Natural killer cell (primary cell): ENCODE results near the gene PCBP1. TPM values are rescaled to one million over a fixed set of nuclear protein-coding genes. Genes with fewer than 3 reads are reported as not detected.

ENCODE experiments used
- ATAC-seq, 3 donors: fragments of 150-1000 bp in 2 of 3; fragments of 200-7000 bp in 1 of 3; cut with Tn5 transposase; 1 replicate in 1 of 3; 2 replicates in 2 of 3; pipeline ENCODE4 v1.10.0; 2021; ENCODE audit warnings: mild to moderate bottlenecking in 2 of 3, moderate library complexity in 2 of 3
- DNase-seq, 2 donors: peaks; one replicate each; pipeline versions ENCODE4 v3.0.0 to v3.0.0-alpha.2; 2013 to 2021; ENCODE audit warnings: mixed read lengths in 1 of 2
- H3K27ac ChIP-seq: one replicate; pipeline ENCODE4 v1.5.1; 2013; ENCODE audit warnings: mild to moderate bottlenecking, low read length
- H3K27me3 ChIP-seq: one replicate; pipeline ENCODE4 v1.6.1; 2013; ENCODE audit warnings: low read length; ENCODE audit not compliant: control insufficient read depth, insufficient read depth
- H3K36me3 ChIP-seq: one replicate; pipeline ENCODE4 v1.6.1; 2013; ENCODE audit warnings: low read length; ENCODE audit not compliant: control insufficient read depth, insufficient read depth
- H3K4me1 ChIP-seq: one replicate; pipeline ENCODE4 v1.6.1; 2013; ENCODE audit warnings: low read length; ENCODE audit not compliant: control insufficient read depth, insufficient read depth
- H3K4me3 ChIP-seq: one replicate; pipeline ENCODE4 v1.5.1; 2013; ENCODE audit warnings: low read length
- H3K9me3 ChIP-seq: one replicate; pipeline ENCODE4 v1.6.1; 2013; ENCODE audit warnings: low read length; ENCODE audit not compliant: control insufficient read depth, insufficient read depth
- H3K27ac Mint-ChIP-seq, 2 donors: one replicate each; pipeline ENCODE4 v1.8.0; 2022; ENCODE audit warnings: mild to moderate bottlenecking in 2 of 2, mixed read lengths in 2 of 2, moderate library complexity in 1 of 2
- H3K27me3 Mint-ChIP-seq, 2 donors: one replicate each; pipeline ENCODE4 v1.8.0; 2022; ENCODE audit warnings: low read depth in 2 of 2, mixed read lengths in 2 of 2
- H3K36me3 Mint-ChIP-seq: one replicate; pipeline ENCODE4 v1.8.0; 2022; ENCODE audit warnings: mixed read lengths
- H3K4me1 Mint-ChIP-seq, 2 donors: one replicate each; pipeline ENCODE4 v1.8.0; 2022; ENCODE audit warnings: mixed read lengths in 2 of 2
- H3K4me3 Mint-ChIP-seq: one replicate; pipeline ENCODE4 v1.8.0; 2022; ENCODE audit warnings: mild to moderate bottlenecking, moderate library complexity, mixed read lengths
- H3K9me3 Mint-ChIP-seq, 2 donors: one replicate each; pipeline ENCODE4 v1.8.0; 2022; ENCODE audit warnings: mixed read lengths in 2 of 2
- WGBS: methylation state at CpG from one replicate; pipeline ENCODE4 v1.1.7; 2013; ENCODE audit warnings: missing lambda C conversion rate; ENCODE audit not compliant: insufficient coverage; 5-methylcytosine and 5-hydroxymethylcytosine counted together
- intact Hi-C: fragments of 100-400 bp; cut with micrococcal nuclease; formaldehyde crosslinking; loops from one replicate; pipeline ENCODE4 v1.14.2; 2022
- total RNA-seq, 4 donors: library from RNA; stranded (reverse); fragments of 120-200 nt in 1 of 4; gene quantifications; one replicate each; pipeline versions ENCODE4 v1.2.3 to v1.2.4, GENCODE V29; 2013 to 2022
- TF ChIP-seq, protein P1 (sequence below): fragments of 200-600 bp; IDR thresholded peaks from one replicate; pipeline ENCODE4 v1.8.0; 2022; ENCODE audit warnings: antibody characterized with exemption

PCBP1 gene
- total RNA-seq, 3 donors from 2014 or later (not counting 1 experiment from before 2014, with no cell fraction given): 329 to 358 (median 352) TPM

DNA sequence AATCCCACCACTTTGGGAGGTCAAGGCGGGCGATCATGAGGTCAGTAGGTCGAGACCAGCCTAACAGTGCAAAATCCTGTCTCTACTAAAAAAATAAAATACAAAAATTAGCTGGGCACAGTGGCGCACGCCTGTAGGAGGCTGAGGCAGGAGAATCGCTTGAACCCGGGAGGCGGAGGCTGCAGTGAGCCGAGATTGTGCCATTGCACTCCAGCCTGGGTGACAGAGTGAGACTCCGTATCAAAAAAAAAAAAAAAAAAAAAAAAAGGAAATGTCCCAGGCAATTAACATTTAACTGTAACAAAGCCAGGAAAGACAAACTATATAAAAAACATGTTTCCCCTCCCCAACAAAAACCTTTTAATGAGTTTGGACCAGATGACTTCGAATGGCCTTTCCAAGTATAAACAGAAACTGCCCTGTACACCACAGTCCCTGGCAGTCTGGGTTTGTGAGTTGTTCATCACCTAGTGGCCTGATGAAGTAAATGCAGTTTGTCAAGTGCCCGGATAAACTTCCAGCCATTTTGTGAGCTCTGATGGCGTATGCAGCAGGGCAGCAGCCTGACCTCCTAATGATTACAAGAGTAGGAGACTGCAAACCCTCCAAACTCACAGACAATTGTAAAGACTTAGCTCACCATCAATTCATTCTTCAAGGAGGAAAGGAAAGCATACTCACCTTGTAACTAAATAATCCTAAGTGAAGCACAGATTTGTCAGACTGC lies 16.6 kb upstream of the PCBP1 start:
- Histone ChIP-seq H3K4me3 (no peak overlapping the region), H3K36me3 (peaks cover 12% of the 10 kb centered on the region), H3K4me1 (peaks cover 31% of the 10 kb centered on the region), H3K9me3 (no peaks in the 10 kb centered on the region), H3K27me3 (no peaks in the 10 kb centered on the region), H3K27ac (peak overlapping the region; percentile 87)
- Mint-ChIP-seq H3K4me3 (peak overlapping the region; percentile 17), H3K36me3 (no peaks in the 10 kb centered on the region), H3K9me3 (no peaks in the 10 kb centered on the region), H3K27ac (peak overlapping the region; percentile 88 to 94), H3K27me3 (no peaks in the 10 kb centered on the region), H3K4me1 (peaks cover 31 to 35% of the 10 kb centered on the region in 2 donors)
- TF ChIP-seq, protein P1, sequence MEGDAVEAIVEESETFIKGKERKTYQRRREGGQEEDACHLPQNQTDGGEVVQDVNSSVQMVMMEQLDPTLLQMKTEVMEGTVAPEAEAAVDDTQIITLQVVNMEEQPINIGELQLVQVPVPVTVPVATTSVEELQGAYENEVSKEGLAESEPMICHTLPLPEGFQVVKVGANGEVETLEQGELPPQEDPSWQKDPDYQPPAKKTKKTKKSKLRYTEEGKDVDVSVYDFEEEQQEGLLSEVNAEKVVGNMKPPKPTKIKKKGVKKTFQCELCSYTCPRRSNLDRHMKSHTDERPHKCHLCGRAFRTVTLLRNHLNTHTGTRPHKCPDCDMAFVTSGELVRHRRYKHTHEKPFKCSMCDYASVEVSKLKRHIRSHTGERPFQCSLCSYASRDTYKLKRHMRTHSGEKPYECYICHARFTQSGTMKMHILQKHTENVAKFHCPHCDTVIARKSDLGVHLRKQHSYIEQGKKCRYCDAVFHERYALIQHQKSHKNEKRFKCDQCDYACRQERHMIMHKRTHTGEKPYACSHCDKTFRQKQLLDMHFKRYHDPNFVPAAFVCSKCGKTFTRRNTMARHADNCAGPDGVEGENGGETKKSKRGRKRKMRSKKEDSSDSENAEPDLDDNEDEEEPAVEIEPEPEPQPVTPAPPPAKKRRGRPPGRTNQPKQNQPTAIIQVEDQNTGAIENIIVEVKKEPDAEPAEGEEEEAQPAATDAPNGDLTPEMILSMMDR: peak; percentile 72
- ATAC-seq (peak; percentile 71 to 89 (median 81)), DNase-seq (peak; percentile 45 to 90)
- WGBS: 61% methylated on average over 10 of the region's 13 CpGs
- intact Hi-C loops: no loop called here

GRCh38 chr2:70073493-70073892 lies 13.8 kb upstream of the PCBP1 start:
- H3K4me3 Mint-ChIP-seq: no peak overlapping the region
- peaks cover 2% of the 10 kb centered on the region for H3K36me3 Mint-ChIP-seq
- H3K27ac ChIP-seq: no peak overlapping the region
- no peaks in the 10 kb centered on the region for H3K9me3 ChIP-seq
- peaks cover 24 to 27% of the 10 kb centered on the region in 2 donors for H3K4me1 Mint-ChIP-seq
- H3K9me3 Mint-ChIP-seq: no peaks in the 10 kb centered on the region
- ATAC-seq (no peak), DNase-seq (no peak)
- H3K4me1 ChIP-seq: peaks cover 24% of the 10 kb centered on the region
- 98% methylated on average over 5 of the region's 5 CpGs for WGBS
- H3K27me3 Mint-ChIP-seq: no peaks in the 10 kb centered on the region
- H3K4me3 ChIP-seq: no peak overlapping the region
- H3K36me3 ChIP-seq: peaks cover 28% of the 10 kb centered on the region
- intact Hi-C loops: no loop called here
- H3K27ac Mint-ChIP-seq: no peak overlapping the region
- H3K27me3 ChIP-seq: no peaks in the 10 kb centered on the region
- TF ChIP-seq, protein P1: no peak

- Mint-ChIP-seq H3K36me3 (peaks cover 25% of the 10 kb centered on the region), H3K4me3 (no peak overlapping the region)
- peaks cover 60% of the 10 kb centered on the region for H3K36me3 ChIP-seq
These were observed 8.9 kb upstream of the PCBP1 start for GRCh38 chr2:70078384-70078783.

More at GRCh38 chr2:70078384-70078783, 8.9 kb upstream of the PCBP1 start:
- Histone ChIP-seq H3K27ac (no peak overlapping the region), H3K4me3 (no peak overlapping the region), H3K9me3 (no peaks in the 10 kb centered on the region), H3K4me1 (peaks cover 6% of the 10 kb centered on the region), H3K27me3 (no peaks in the 10 kb centered on the region)
- H3K4me1 Mint-ChIP-seq: peaks cover 15 to 17% of the 10 kb centered on the region in 2 donors
- ATAC-seq (no peak), DNase-seq (no peak)
- peak overlapping the region; percentile 29 to 48 for H3K27ac Mint-ChIP-seq
- TF ChIP-seq, protein P1: no peak
- intact Hi-C loops: loop anchor here (5.0 kb wide), 1 partner anchor 36 kb away; no protein-coding TSS in a partner anchor
- H3K27me3 Mint-ChIP-seq: no peaks in the 10 kb centered on the region
- H3K9me3 Mint-ChIP-seq: no peaks in the 10 kb centered on the region
